IMR-90 (cell line): Measurements from ENCODE around the gene HECW1. TPM values are rescaled to one million over a fixed set of nuclear protein-coding genes. Genes with fewer than 3 reads are reported as not detected.

Source experiments
- ATAC-seq: fragments of 200-7000 bp; cut with Tn5 transposase; 2 replicates; pipeline ENCODE4 v1.9.1; 2020; ENCODE audit warnings: low read depth, mild to moderate bottlenecking, moderate library complexity
- BruUV-seq: library from RNA; stranded (reverse); fragments of 400-500 nt; replicated peaks from 2 replicates; lab custom pipeline; 2021; lab: Mats Ljungman, UMichigan
- CTCF ChIA-PET: fragments of 300-600 bp; formaldehyde crosslinking; extraction: SDS; loops from one replicate; lab custom pipeline; 2021; ENCODE audit warnings: antibody characterized with exemption; lab: Yijun Ruan, JAX
- POLR2A ChIA-PET: fragments of 300-600 bp; sonication (Branson Sonifier 250); formaldehyde crosslinking; loops from one replicate; lab custom pipeline; 2022; ENCODE audit warnings: antibody characterized with exemption; ENCODE audit not compliant: unreplicated experiment; lab: Charles Lee
- DNase-seq: peaks from one replicate; pipeline ENCODE4 v3.0.0; 2013
- H2AFZ ChIP-seq: replicated peaks from 2 replicates; pipeline ENCODE3; 2013; ENCODE audit warnings: low read length, mild to moderate bottlenecking; ENCODE audit not compliant: poor library complexity
- H2AK5ac ChIP-seq: 2 replicates; pipeline ENCODE4 v1.6.1; 2013; ENCODE audit warnings: low read depth, low read length, inconsistent platforms
- H2AK9ac ChIP-seq: replicated peaks from 2 replicates; pipeline ENCODE3; 2013; ENCODE audit warnings: mild to moderate bottlenecking, low read depth, low read length, moderate library complexity; ENCODE audit not compliant: poor library complexity
- H2BK120ac ChIP-seq: 2 replicates; pipeline ENCODE4 v1.6.1; 2013; ENCODE audit warnings: low read depth, low read length, inconsistent platforms
- H2BK15ac ChIP-seq: 3 replicates; pipeline ENCODE4 v1.6.1; 2013; ENCODE audit warnings: low read depth, low read length, inconsistent platforms
- H2BK20ac ChIP-seq: 2 replicates; pipeline ENCODE4 v1.6.1; 2013; ENCODE audit warnings: low read depth, mild to moderate bottlenecking, inconsistent platforms, low read length, moderate library complexity
- H2BK5ac ChIP-seq: 2 replicates; pipeline ENCODE4 v1.6.1; 2013; ENCODE audit warnings: mild to moderate bottlenecking, low read depth, low read length, inconsistent platforms; ENCODE audit not compliant: poor library complexity, severe bottlenecking
- H3K14ac ChIP-seq: replicated peaks from 2 replicates; pipeline ENCODE4 v1.6.1; 2013; ENCODE audit warnings: low read depth, low read length, inconsistent platforms
- H3K18ac ChIP-seq: 2 replicates; pipeline ENCODE4 v1.6.1; 2013; ENCODE audit warnings: low read depth, low read length, control low read depth
- H3K23ac ChIP-seq: 2 replicates; pipeline ENCODE4 v1.6.1; 2013; ENCODE audit warnings: low read depth, low read length, inconsistent platforms
- H3K27ac ChIP-seq: 2 replicates; pipeline ENCODE4 v1.5.1; 2013; ENCODE audit warnings: mild to moderate bottlenecking, control low read depth, low read length; ENCODE audit not compliant: insufficient read depth
- H3K27me3 ChIP-seq: 2 replicates; pipeline ENCODE4 v1.6.1; 2013; ENCODE audit warnings: low read length; ENCODE audit not compliant: control insufficient read depth, insufficient read depth
- H3K36me3 ChIP-seq: 2 replicates; pipeline ENCODE4 v1.6.1; 2013; ENCODE audit warnings: low read length, mixed read lengths; ENCODE audit not compliant: control insufficient read depth, insufficient read depth
- H3K4ac ChIP-seq: 2 replicates; pipeline ENCODE4 v1.6.1; 2013; ENCODE audit warnings: low read depth, low read length, inconsistent platforms
- H3K4me1 ChIP-seq: 2 replicates; pipeline ENCODE4 v1.6.1; 2013; ENCODE audit warnings: low read length, mixed read lengths; ENCODE audit not compliant: control insufficient read depth, insufficient read depth
- H3K4me2 ChIP-seq: 2 replicates; pipeline ENCODE4 v1.6.1; 2013; ENCODE audit warnings: low read depth, mild to moderate bottlenecking, control low read depth, low read length, moderate library complexity
- H3K4me3 ChIP-seq: 2 replicates; pipeline ENCODE4 v1.5.1; 2013; ENCODE audit warnings: low read depth, mild to moderate bottlenecking, control low read depth, low read length, moderate library complexity; ENCODE audit not compliant: insufficient read depth
- H3K56ac ChIP-seq: 2 replicates; pipeline ENCODE4 v1.6.1; 2013; ENCODE audit warnings: low read length, inconsistent platforms; ENCODE audit not compliant: insufficient read depth; ENCODE audit errors: extremely low read depth
- H3K79me1 ChIP-seq, 2 experiments: 2 replicates each; pipeline ENCODE4 v1.6.1; 2013; ENCODE audit warnings: low read length in 2 of 2, inconsistent platforms in 1 of 2, low read depth in 1 of 2
- H3K9ac ChIP-seq: 2 replicates; pipeline ENCODE4 v1.6.1; 2013; ENCODE audit warnings: low read depth, low read length, control low read depth
- H3K9me1 ChIP-seq: 2 replicates; pipeline ENCODE4 v1.6.1; 2013; ENCODE audit warnings: low read length, inconsistent platforms; ENCODE audit not compliant: insufficient read depth
- H3K9me3 ChIP-seq: 2 replicates; pipeline ENCODE4 v1.6.1; 2013; ENCODE audit warnings: low read length; ENCODE audit not compliant: control insufficient read depth, insufficient read depth
- H4K20me1 ChIP-seq: 2 replicates; pipeline ENCODE4 v1.6.1; 2013; ENCODE audit warnings: low read length, inconsistent platforms; ENCODE audit not compliant: insufficient read depth
- H4K5ac ChIP-seq: 2 replicates; pipeline ENCODE4 v1.6.1; 2013; ENCODE audit warnings: mild to moderate bottlenecking, low read depth, low read length, control low read depth
- H4K8ac ChIP-seq, 2 experiments: 2 replicates each; pipeline ENCODE4 v1.6.1; 2013; ENCODE audit warnings: low read depth in 2 of 2, low read length in 2 of 2, control low read depth in 1 of 2, inconsistent platforms in 1 of 2
- H4K91ac ChIP-seq: 2 replicates; pipeline ENCODE4 v1.6.1; 2013; ENCODE audit warnings: low read depth, low read length, inconsistent platforms; ENCODE audit not compliant: insufficient read depth
- BHLHE40 ChIP-seq: fragments of 150-350 bp; IDR thresholded peaks from 2 replicates; pipeline ENCODE4 v1.6.1; 2016; ENCODE audit warnings: mild to moderate bottlenecking, low read depth, low read length
- CEBPB ChIP-seq: IDR thresholded peaks from 2 replicates; pipeline ENCODE4 v1.6.1; 2012; ENCODE audit warnings: low read depth, low read length, improper control_type of control experiment
- CHD1 ChIP-seq: IDR thresholded peaks from 2 replicates; pipeline ENCODE4 v1.6.1; 2012; ENCODE audit warnings: low read depth, low read length, improper control_type of control experiment
- FOS ChIP-seq: fragments of 150-350 bp; IDR thresholded peaks from 2 replicates; pipeline ENCODE4 v1.6.1; 2016; ENCODE audit warnings: low read depth, low read length
- MAFK ChIP-seq: IDR thresholded peaks from 2 replicates; pipeline ENCODE4 v1.6.1; 2012; ENCODE audit warnings: low read depth, low read length, improper control_type of control experiment
- MAZ ChIP-seq: IDR thresholded peaks from 2 replicates; pipeline ENCODE4 v1.6.1; 2012; ENCODE audit warnings: low read depth, mild to moderate bottlenecking, low read length, improper control_type of control experiment, moderate library complexity, borderline replicate concordance
- MXI1 ChIP-seq: IDR thresholded peaks from 2 replicates; pipeline ENCODE4 v1.6.1; 2012; ENCODE audit warnings: low read depth, mild to moderate bottlenecking, low read length, moderate library complexity, borderline replicate concordance
- NFE2L2 ChIP-seq: fragments of 150-350 bp; IDR thresholded peaks from 2 replicates; pipeline ENCODE4 v1.6.1; 2016; ENCODE audit warnings: low read depth, mild to moderate bottlenecking, low read length
- POLR2A ChIP-seq: IDR thresholded peaks from 2 replicates; pipeline ENCODE4 v1.6.1; 2012; ENCODE audit warnings: mild to moderate bottlenecking, low read depth, low read length
- RAD21 ChIP-seq: IDR thresholded peaks from 2 replicates; pipeline ENCODE4 v1.6.1; 2012; ENCODE audit warnings: low read length, improper control_type of control experiment
- RCOR1 ChIP-seq: IDR thresholded peaks from 2 replicates; pipeline ENCODE4 v1.6.1; 2012; ENCODE audit warnings: mild to moderate bottlenecking, low read length, improper control_type of control experiment; ENCODE audit not compliant: insufficient replicate concordance
- RFX5 ChIP-seq: IDR thresholded peaks from 2 replicates; pipeline ENCODE4 v1.8.0; 2012; ENCODE audit warnings: low read depth, mild to moderate bottlenecking, low read length, moderate library complexity
- SMC3 ChIP-seq: fragments of 150-350 bp; IDR thresholded peaks from 2 replicates; pipeline ENCODE4 v1.6.1; 2016; ENCODE audit warnings: low read depth, mild to moderate bottlenecking, antibody characterized with exemption, low read length, moderate library complexity
- WGBS, 2 experiments: methylation state at CpG; one replicate each; pipeline versions ENCODE4 v1.1.5 to v1.1.7; 2013; ENCODE audit warnings: missing lambda C conversion rate in 2 of 2; ENCODE audit not compliant: insufficient read length in 1 of 2; ENCODE audit errors: extremely low coverage in 2 of 2; 5-methylcytosine and 5-hydroxymethylcytosine counted together
- dilution Hi-C: fragments of 300-500 bp; cut with HindIII; formaldehyde crosslinking; loops from one replicate; pipeline ENCODE4 v1.14.3; 2018; ENCODE audit warnings: low sequenced_read_pairs; ENCODE audit not compliant: unreplicated experiment
- in situ Hi-C: fragments of 300-500 bp; cut with MboI; formaldehyde crosslinking; loops from 3 replicates; pipeline ENCODE4 v1.14.3; 2019; ENCODE audit warnings: low sequenced_read_pairs, inconsistent platforms, mixed read lengths
- intact Hi-C: fragments of 100-400 bp; cut with micrococcal nuclease; formaldehyde crosslinking; loops from 2 replicates; pipeline ENCODE4 v1.10.0; 2022
- polyA plus RNA-seq, 3 experiments: library from polyadenylated mRNA; depleted of rRNA; stranded (reverse); fragments of >200 nt; gene quantifications; 2 replicates each; pipeline ENCODE4 v1.2.3, GENCODE V29; 2012; ENCODE audit warnings: low replicate concordance in 1 of 3
- total RNA-seq: library from RNA; depleted of rRNA; stranded (reverse); fragments of >200 nt; gene quantifications from 2 replicates; pipeline ENCODE4 v1.2.3, GENCODE V29; 2012
- TF ChIP-seq, protein P1 (sequence below): conservative IDR thresholded peaks from 2 replicates; pipeline ENCODE4 v1.5.1; 2012; ENCODE audit warnings: mild to moderate bottlenecking, low read depth, low read length, improper control_type of control experiment
- TF ChIP-seq, protein P2 (sequence below): fragments of 150-350 bp; IDR thresholded peaks from 2 replicates; pipeline ENCODE4 v1.6.1; 2017; ENCODE audit warnings: mild to moderate bottlenecking, antibody characterized with exemption, low read length, low read depth
- TF ChIP-seq, protein P3 (sequence below): fragments of 150-350 bp; IDR thresholded peaks from 2 replicates; pipeline ENCODE4 v1.6.1; 2016; ENCODE audit warnings: low read depth, mild to moderate bottlenecking, low read length, moderate library complexity, borderline replicate concordance

The HECW1 gene
- total and polyA plus RNA-seq, 2 of the 4 experiments (the other 2 are of a cell fraction) = 0.56 to 1.3 TPM

DNA sequence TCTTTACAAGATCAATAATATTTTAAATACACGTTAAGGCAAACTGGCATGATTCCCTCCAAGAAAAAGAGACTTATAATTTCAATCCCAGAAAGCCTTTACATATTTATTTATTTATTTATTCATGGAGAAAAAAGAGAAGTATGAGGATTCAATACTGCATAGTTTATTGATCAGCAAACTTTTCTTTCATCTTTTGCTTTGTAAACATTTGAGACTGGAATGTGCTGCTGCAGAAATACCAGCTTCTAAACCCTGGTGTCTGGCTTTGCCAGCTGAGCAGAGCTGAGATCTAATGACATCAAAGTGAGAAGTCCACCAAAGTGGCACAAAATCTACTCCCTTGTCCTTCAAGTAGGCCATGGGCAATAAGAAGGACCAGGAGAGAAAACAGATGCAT lies 376.8 kb downstream of the HECW1 start:
- Histone ChIP-seq H3K27me3 (peaks cover 32% of the 10 kb centered on the region), H3K4me2 (no peak overlapping the region), H3K14ac (no peak overlapping the region), H4K91ac (no peak overlapping the region), H3K18ac (no peak overlapping the region), H4K20me1 (no peaks in the 10 kb centered on the region), H2BK120ac (no peak overlapping the region), H3K9me1 (no peaks in the 10 kb centered on the region; the same call in 1 of the 2 replicates), H2AK9ac (no peak overlapping the region), H3K36me3 (no peaks in the 10 kb centered on the region), H3K4me3 (no peak overlapping the region), H3K23ac (no peak overlapping the region), H3K56ac (no peak overlapping the region), H2BK5ac (no peak overlapping the region), H3K9me3 (no peaks in the 10 kb centered on the region), H2AK5ac (no peak overlapping the region), H3K4ac (no peak overlapping the region), H2BK15ac (no peak overlapping the region), H4K8ac (no peak overlapping the region), H3K9ac (no peak overlapping the region), H2AFZ (no peak overlapping the region), H3K4me1 (no peaks in the 10 kb centered on the region; the same call in 1 of the 2 replicates), H3K79me1 (no peaks in the 10 kb centered on the region), H3K27ac (no peak overlapping the region), H2BK20ac (no peak overlapping the region), H4K5ac (no peak overlapping the region)
- no CpG with 5 or more reads among the region's 1 CpG for WGBS, 2 experiments
- intact Hi-C loops = no loop called here
- ATAC-seq = no peak
- no peak for DNase-seq
- dilution Hi-C loops = no loop called here
- ChIA-PET CTCF (interaction anchor here (0.6 to 1.2 kb wide), 3 partner anchors 12 to 302 kb away, joined by 4 to 5 read pairs (median 4); no protein-coding TSS in a partner anchor), POLR2A (no interaction called here)
- no TSS peak for BruUV-seq
- TF ChIP-seq SMC3 (no peak), CHD1 (no peak), FOS (no peak), POLR2A (no peak), MXI1 (no peak), RAD21 (no peak), CEBPB (no peak), NFE2L2 (no peak), RCOR1 (no peak), RFX5 (no peak), MAZ (no peak), MAFK (no peak), BHLHE40 (no peak)
- TF ChIP-seq, protein P1, sequence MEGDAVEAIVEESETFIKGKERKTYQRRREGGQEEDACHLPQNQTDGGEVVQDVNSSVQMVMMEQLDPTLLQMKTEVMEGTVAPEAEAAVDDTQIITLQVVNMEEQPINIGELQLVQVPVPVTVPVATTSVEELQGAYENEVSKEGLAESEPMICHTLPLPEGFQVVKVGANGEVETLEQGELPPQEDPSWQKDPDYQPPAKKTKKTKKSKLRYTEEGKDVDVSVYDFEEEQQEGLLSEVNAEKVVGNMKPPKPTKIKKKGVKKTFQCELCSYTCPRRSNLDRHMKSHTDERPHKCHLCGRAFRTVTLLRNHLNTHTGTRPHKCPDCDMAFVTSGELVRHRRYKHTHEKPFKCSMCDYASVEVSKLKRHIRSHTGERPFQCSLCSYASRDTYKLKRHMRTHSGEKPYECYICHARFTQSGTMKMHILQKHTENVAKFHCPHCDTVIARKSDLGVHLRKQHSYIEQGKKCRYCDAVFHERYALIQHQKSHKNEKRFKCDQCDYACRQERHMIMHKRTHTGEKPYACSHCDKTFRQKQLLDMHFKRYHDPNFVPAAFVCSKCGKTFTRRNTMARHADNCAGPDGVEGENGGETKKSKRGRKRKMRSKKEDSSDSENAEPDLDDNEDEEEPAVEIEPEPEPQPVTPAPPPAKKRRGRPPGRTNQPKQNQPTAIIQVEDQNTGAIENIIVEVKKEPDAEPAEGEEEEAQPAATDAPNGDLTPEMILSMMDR = no peak
- TF ChIP-seq, protein P2, sequence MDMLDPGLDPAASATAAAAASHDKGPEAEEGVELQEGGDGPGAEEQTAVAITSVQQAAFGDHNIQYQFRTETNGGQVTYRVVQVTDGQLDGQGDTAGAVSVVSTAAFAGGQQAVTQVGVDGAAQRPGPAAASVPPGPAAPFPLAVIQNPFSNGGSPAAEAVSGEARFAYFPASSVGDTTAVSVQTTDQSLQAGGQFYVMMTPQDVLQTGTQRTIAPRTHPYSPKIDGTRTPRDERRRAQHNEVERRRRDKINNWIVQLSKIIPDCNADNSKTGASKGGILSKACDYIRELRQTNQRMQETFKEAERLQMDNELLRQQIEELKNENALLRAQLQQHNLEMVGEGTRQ = no peak
- TF ChIP-seq, protein P3, sequence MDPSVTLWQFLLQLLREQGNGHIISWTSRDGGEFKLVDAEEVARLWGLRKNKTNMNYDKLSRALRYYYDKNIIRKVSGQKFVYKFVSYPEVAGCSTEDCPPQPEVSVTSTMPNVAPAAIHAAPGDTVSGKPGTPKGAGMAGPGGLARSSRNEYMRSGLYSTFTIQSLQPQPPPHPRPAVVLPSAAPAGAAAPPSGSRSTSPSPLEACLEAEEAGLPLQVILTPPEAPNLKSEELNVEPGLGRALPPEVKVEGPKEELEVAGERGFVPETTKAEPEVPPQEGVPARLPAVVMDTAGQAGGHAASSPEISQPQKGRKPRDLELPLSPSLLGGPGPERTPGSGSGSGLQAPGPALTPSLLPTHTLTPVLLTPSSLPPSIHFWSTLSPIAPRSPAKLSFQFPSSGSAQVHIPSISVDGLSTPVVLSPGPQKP = no peak
- in situ Hi-C loops = no loop called here
